Keratinocyte (primary cell): ENCODE measurements around the gene RASGRF2. TPM values are rescaled to one million over a fixed set of nuclear protein-coding genes. Genes with fewer than 3 reads are reported as not detected.

ENCODE experiments used
- polyA plus RNA-seq, 5 experiments: library from polyadenylated mRNA; depleted of rRNA in 3 of 5; stranded (reverse) in 3 of 5; stranded (forward) in 1 of 5; unstranded in 1 of 5; fragments of >200 nt; gene quantifications; 1 replicate in 1 of 5; 2 replicates in 3 of 5; 3 replicates in 1 of 5; pipeline versions ENCODE4 v1.2.1 to v1.2.3, GENCODE V29; 2011 to 2012; ENCODE audit warnings: missing spikeins in 2 of 5, low read depth in 1 of 5, low replicate concordance in 1 of 5
- small RNA-seq, 3 experiments: library from RNA; depleted of rRNA; stranded (forward); fragments of <200 nt; gene quantifications; one replicate each; pipeline ENCODE3, GENCODE V24; 2012; ENCODE audit warnings: low read depth in 3 of 3, low replicate concordance in 1 of 3; ENCODE audit not compliant: insufficient read length in 3 of 3

The RASGRF2 gene
- polyA plus RNA-seq, 1 donor (not counting 4 experiments of a cell fraction or from before 2014, with no cell fraction given): 0.03 TPM

Small RNA genes within 50 kb of the gene (small RNA-seq; reads per million reads assigned to genes)
- 0 reads per million in 3 experiments for gene AC026436.1
